Stimulated activated CD8-positive, alpha-beta memory T cell treated with anti-CD3 and anti-CD28 coated beads, Interleukin-15, amount 100 ng/mL, for 24 hours (primary cell): ENCODE results near the gene CCL14.
A peak's percentile ranks its signal among the peaks of the same experiment; 100 is the strongest.

Experiments used
- DNase-seq: peaks from one replicate; pipeline ENCODE4 v3.0.0-alpha.2; 2020; ENCODE audit warnings: low read depth

Gene CCL14

GRCh38 chr17:35988164-35988563 is 1.6 kb upstream of the CCL14 start:
- DNase-seq: no peak

DNA sequence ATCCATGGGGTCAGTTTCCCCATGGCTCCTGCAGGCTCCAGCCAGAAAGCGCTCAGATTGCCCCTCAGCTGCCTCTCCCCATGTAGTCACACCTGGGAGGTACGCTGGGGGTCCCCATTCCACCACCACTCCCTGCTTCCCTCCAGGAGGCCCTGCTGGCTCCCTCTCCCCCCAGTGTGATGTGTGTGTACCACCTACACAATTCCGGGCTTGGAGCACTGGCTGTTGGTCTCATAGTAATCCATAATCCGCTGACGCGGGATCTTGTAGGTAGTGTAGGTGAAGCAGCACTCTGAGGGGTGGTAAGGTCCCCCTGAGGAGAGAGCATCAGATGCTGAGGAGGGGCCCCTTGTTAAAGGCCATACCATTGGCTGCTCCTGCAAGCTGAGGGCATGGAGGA is 2.4 kb downstream of the CCL14 start:
- DNase-seq: no peak

DNA sequence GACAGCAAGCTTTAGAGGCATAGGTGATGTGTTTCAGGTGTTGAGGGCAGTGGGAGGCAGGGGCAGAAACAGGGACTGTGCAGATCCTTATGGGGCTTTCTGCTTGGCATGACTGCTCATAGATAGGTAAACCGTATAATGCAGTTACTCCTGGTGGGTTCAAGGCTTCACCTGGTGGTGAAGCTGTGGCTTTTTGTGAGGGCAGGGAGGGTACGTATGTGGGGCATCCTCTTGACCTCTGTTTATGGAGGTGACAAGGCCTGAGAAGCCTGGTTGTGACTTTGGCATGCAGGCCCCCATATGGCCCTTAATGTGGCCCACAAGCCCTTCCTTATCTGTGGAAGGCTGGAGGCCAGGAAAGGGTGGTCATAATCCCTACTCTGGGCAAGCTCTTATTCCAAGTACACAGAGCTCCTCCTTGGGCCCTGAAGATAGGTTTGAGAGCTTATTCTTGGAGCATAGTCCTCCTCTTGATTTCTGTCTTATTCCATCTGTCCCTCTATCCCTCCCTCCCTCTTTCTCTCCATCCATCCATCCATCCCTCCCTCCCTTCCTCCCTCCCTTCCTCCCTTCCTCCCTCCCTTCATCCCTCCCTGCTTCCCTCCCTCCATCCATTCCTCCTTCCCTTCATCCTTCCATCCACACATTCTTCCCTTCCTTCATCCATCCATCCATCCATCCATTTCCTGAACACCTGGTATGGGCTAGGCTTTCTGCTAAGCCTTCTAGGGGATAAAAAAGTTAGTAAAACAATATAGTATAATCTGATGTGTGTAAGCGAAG is 3.9 kb downstream of the CCL14 start:
- no peak for DNase-seq

DNA sequence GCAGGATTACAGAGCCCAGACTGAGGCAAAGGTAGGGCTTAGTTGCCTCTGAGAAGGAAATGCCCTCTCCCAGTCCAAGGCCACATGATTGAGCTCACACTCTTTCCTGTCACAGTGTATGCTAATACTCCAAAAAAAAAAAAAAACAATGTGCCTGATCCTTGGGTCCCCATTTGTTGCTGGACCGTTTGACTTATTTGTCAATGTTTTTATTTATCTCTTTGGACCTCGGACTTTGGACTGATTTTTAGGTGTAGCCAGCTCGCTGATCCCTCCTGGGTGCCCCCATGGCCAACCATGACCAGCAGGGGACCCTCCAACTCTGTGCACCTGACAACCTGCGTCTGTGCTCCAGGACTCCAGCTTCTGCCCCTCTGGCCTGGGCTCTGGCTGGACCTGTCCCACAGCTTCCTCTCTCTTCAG is 4.6 kb downstream of the CCL14 start:
- DNase-seq: no peak

DNA sequence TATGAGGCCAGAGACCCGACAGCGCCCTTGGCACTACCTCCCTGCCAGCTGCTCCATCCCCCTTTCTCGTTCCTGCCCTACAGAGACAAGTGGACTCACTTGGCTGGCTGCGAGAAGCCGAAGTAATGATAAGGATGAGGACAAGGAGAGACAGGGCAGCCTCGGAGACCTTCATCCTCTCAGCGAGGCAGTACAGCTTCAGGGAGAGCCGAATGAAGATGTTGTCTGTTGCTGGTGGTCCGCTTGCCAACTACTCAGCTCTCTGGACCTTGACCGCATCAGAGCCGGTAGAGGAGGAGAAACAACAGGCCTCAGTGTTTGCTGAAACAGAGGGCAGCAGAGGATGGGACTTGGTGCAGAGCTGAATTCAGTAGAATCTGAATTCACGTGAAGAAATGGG is 5.3 kb downstream of the CCL14 start, which contains the start of gene CCL16:
TSS of gene CCL16 (minus strand) at position 252 of the 400 bp plus-strand sequence. CDS start at position 175, 77 bp downstream.
- no peak for DNase-seq

GRCh38 chr17:35978346-35978745 is 8.2 kb downstream of the CCL14 start:
- DNase-seq: no peak

GRCh38 chr17:35977509-35977908 is 9.0 kb downstream of the CCL14 start:
- DNase-seq: no peak

DNA sequence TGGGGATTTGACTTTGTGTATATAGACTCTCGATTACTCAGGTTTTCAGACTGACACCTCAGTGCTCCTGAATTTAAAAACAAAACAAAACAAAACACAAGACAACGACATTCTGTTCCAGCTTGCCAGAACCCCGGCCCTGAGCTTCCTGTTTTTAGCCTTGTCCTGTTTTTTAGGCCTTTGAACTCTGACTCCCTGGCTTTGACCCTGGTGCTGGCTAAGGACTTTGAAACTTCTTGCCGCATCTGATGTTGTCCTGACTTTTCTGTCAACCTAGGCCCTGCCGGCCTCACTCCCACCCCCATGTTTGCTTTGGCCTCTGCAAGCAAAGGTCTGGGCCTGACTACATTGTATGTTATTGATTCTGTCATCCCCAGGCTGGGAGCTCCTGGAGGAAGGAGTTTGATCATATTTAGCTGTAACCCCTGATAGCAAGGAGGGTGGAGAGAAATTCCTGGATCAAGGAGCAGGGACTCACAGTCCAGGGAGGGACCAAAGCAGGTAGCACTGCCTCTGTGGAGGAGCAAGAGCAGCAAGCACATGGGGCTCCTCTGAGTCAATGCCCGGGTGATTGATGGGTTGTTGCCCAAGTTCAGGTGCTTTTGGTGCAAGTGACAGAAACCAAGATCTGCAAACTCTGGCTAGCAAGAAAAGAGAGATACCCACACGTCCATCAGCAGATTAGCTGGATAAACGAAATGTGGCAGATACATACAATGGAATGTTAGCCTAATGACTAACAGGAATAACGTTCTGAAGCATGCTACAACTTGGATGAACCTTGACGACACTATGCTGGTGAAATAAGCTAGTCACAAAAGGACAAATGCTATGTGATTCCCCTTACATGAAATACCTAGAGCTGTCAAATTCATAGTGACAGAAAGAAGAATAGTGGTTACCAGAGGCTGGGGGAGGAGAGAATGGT is 12.9 kb downstream of the CCL14 start:
- DNase-seq: no peak

DNA sequence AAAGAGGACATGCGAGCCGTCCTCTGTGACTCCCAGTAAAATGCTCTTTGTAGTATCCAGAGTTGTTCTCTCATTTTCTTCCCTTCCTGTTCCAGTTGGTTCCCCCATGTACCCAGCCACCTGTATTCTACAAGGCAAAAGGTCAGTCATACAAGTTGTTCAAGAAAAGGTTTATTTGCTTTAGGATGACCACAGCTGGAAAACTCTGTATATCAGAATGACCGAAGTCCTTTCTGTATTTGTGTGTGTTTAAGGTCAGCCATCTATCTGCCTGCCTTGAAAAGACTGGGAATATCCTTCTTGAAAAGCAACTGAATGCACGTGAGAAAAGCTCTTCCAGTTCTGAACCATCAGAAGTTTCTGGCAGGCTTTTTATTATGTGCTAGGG is 13.6 kb downstream of the CCL14 start:
- no peak for DNase-seq

DNA sequence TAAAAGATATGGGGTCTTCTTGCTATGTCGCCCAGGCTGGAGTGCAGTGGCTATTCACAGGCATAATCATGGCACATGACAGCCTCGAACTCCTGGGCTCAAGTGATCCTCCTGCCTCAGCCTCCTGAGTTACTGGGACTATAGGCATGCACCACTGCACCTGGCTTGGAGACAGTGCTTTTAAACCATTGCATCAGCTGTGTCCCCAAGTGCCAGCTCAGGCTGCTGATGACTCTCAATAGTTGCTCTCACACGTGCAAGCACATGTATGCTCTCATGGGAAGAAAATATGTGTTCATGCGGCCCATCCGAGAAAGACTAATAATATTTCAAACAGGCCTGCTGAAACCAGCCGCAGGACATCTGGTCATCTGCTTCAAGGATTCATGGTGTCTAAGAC is 14.0 kb downstream of the CCL14 start:
- no peak for DNase-seq

DNA sequence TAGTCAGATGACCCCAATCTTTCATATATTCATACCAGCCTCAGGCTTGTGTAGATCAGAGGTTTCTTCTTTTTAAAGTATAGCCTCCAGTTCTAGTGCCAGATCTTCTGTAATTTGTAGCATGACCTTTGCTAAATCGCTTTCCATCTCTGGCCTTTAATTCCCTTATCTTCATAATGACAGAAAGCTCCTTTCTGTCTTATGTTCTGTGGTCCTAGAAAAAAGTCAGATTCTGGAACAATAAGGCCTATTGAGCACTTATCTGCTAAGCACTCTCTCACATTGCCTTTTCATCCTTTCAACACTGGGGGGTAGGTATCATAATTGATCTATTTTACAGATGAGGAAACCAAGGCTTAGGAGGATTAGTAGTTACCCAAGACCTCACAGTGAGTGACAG is 14.5 kb downstream of the CCL14 start:
- DNase-seq: no peak

DNA sequence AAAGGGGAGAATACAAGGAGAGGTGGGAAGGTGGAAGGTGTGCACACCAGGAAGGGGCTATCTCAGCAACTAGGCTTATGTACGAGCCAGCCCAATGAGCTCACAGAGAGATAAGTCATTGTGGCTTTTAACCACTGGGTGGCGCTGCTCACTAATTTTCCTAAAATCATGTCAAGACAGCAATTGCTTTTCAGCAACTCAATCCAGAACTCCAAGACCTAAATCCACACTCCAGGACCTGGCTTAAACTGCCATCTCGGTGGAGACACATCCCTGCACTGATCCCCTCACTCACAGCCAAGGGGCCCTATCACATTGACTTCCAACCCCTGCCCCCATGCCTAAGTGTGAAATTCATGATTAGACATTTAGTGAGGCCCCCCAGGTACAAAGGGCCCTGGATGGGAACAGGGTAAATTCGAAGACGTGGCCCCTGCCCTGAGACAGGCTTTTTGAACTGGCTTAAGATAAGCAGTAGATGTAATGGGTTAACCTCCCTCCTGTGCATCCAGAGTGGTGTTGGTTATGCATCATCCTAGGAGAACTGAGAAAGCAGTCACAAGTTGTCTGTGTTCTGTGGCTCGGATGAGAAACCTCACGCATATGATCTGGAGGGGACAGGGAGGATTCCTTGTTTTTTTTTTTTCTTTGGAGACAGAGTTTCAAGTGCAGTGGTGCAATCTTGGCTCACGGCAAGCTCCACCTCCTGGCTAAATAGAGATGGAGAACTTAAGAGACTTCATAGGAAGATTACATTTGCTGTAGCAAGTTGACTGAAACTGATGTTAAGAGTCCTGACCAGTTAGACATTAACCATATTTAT is 16.8 kb downstream of the CCL14 start:
- peak; percentile 38 for DNase-seq

DNA sequence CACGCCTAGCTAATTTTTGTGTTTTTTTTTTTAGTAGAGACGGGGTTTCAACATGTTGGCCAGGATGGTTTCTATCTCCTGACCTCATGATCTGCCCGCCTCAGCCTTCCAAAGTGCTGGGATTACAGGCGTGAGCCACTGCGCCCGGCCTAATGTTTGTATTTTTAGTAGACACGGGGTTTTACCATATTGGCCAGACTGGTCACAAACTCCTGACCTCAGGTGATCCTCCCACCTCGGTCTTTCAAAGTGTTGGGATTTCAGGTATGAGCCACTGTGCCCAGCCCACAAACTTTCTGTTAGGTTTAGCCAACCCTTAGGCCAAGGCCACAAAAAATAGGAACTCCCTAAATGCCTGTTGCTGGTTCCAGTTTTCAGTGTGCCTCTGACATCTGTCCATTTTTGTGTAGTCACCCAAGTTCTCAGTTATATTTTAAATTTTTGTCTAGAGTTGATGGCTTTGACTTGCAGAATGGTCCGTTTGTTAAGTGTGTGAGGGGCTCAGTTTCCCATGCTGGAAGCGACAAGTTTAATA is 17.9 kb downstream of the CCL14 start:
- DNase-seq: no peak

GRCh38 chr17:35965272-35965671 is 21.3 kb downstream of the CCL14 start:
- DNase-seq: no peak

DNA sequence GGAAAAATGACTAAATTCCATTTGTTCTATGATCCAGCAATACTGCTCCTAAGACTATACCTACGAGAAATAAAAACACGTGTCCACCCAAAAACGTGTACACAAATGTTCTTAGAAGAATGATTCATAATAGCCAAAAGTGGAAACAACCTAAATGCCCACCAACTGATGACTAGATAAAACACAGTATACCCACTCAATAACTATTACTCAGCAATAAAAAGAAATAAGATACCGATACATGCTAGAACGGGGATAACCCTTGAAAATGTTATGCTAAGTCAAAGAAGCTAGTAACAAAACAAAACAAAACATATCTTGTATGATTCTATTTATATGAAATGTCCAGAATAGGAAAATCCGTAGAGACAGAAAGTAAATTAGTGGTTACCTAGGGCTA is 22.9 kb downstream of the CCL14 start:
- no peak for DNase-seq

- no peak for DNase-seq
These were observed 32.8 kb downstream of the CCL14 start for GRCh38 chr17:35953720-35954119.

DNA sequence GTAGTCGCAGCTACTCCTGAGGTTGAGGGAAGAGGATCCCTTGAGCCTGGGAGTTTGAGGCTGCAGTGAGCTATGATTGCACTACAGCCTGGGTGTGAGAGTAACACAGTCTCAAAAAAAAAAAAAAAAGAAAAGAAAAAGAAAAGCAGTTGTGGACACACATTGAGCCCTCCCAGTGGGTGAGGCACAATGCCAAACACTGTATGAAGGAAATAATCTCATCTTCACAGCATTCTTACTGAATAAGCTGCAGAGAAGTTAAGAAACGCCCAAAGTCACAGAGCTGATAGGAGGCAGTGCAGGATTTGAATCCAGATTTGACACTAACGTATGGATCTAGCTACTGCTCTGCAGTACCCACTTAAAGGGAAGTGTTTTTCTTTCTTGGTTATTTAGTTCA is 37.1 kb downstream of the CCL14 start:
- no peak for DNase-seq

- DNase-seq: no peak
These were observed 38.4 kb downstream of the CCL14 start for GRCh38 chr17:35948092-35948491.

GRCh38 chr17:35947156-35947585 is 39.4 kb downstream of the CCL14 start:
- DNase-seq: no peak

GRCh38 chr17:35944151-35944550 is 42.4 kb downstream of the CCL14 start:
- DNase-seq: no peak

DNA sequence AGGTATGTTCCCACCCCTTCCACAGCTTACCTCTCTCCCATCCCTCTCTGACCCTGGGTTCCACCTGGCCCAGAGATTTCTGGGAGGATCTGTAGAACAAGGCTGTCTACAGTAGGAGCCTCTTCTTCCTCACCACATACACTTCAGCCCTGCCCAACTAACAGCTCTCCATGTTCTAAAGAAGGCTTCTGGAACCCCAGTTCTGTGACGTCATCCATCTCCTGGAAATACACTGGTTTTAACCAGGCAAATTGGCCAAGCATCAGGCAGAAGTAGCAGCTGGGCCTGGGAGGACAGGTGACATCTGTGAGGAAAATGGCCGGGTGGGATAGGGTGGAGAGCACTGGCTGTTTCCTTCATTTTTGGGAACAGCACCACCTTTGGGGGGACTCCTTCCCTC is 43.0 kb downstream of the CCL14 start, which contains the start of gene LYZL6:
TSS of gene LYZL6 (minus strand) at position 177 of the 400 bp plus-strand sequence. CDS start 4,357 bp downstream, outside the sequence.
- no peak for DNase-seq
